Peyer's patch (tissue), 4 donors: ENCODE data around the gene CD53.

Experiments used
- CTCF ChIP-seq, 6 experiments: fragments of 450-650 bp in 4 of 6; fragments of 200-600 bp in 2 of 6; sonication (generic) in 1 of 6; IDR thresholded peaks; one replicate each; pipeline ENCODE4 v1.5.1; 2017 to 2019; ENCODE audit warnings: antibody characterized with exemption in 6 of 6, mild to moderate bottlenecking in 3 of 6, moderate library complexity in 1 of 6
- POLR2A ChIP-seq, 2 donors: fragments of 450-650 bp; IDR thresholded peaks; one replicate each; pipeline ENCODE4 v1.5.1; 2017; ENCODE audit warnings: antibody characterized with exemption in 2 of 2, mild to moderate bottlenecking in 2 of 2, moderate library complexity in 2 of 2

GRCh38 chr1:110878993-110879392 lies 6.0 kb downstream of the CD53 start:
- TF ChIP-seq CTCF (IDR thresholded peaks at IDR 0.05) (no peak), POLR2A (IDR thresholded peaks at IDR 0.05) (no peak)
